Measurements from ENCODE around the gene EME2. TPM values are rescaled to one million over a fixed set of nuclear protein-coding genes. Genes with fewer than 3 reads are reported as not detected.
A peak's percentile ranks its signal among the peaks of the same experiment; 100 is the strongest.
"Not testable (repeated sequence)": the region's sequence is repeated elsewhere in the genome, so short reads cannot be mapped to it uniquely, and the experiment has no call there.

The EME2 gene
- total RNA-seq, 1 donor from 2014 or later = 10.6 TPM

- no peak for DNase-seq
Measured at GRCh38 chr16:1791256-1791942, 18.8 kb downstream of the EME2 start.

GRCh38 chr16:1791943-1792812 is 19.6 kb downstream of the EME2 start:
- peak; percentile 21 for DNase-seq

GRCh38 chr16:1792836-1793577 is 20.4 kb downstream of the EME2 start:
- DNase-seq = no peak

GRCh38 chr16:1793578-1794220 is 21.1 kb downstream of the EME2 start, which contains the start of gene IGFALS:
IGFALS (minus strand) TSS chr16:1793705; CDS start chr16:1793652, 53 bp downstream.
- no peak for DNase-seq

- no peak for DNase-seq
Measured at GRCh38 chr16:1794221-1794871, 21.7 kb downstream of the EME2 start.

GRCh38 chr16:1794908-1795666 is 22.5 kb downstream of the EME2 start:
- no peak for DNase-seq

- not testable (repeated sequence) for DNase-seq
Measured at GRCh38 chr16:1799263-1799662, 26.7 kb downstream of the EME2 start.

GRCh38 chr16:1800701-1801100 is 28.1 kb downstream of the EME2 start:
- DNase-seq = no peak

- no peak for DNase-seq
Measured at GRCh38 chr16:1807626-1808025, 35.0 kb downstream of the EME2 start.

GRCh38 chr16:1808691-1809090 is 36.1 kb downstream of the EME2 start:
- DNase-seq = no peak

GRCh38 chr16:1809281-1809801 is 36.7 kb downstream of the EME2 start:
- no peak for DNase-seq

- no peak for DNase-seq
Measured at GRCh38 chr16:1810106-1810505, 37.5 kb downstream of the EME2 start.

GRCh38 chr16:1810536-1810935 is 37.9 kb downstream of the EME2 start:
- no peak for DNase-seq

GRCh38 chr16:1812732-1813163 is 40.1 kb downstream of the EME2 start:
- DNase-seq = peak; percentile 92

- peak; percentile 64 for DNase-seq
Measured at GRCh38 chr16:1815461-1815860, 42.9 kb downstream of the EME2 start.

GRCh38 chr16:1816396-1817275 is 44.0 kb downstream of the EME2 start:
- no peak for DNase-seq

- DNase-seq = no peak
Measured at GRCh38 chr16:1817276-1817589, 44.6 kb downstream of the EME2 start.

GRCh38 chr16:1817716-1818115 is 45.1 kb downstream of the EME2 start:
- no peak for DNase-seq

- no peak for DNase-seq
Measured at GRCh38 chr16:1818204-1818872, 45.7 kb downstream of the EME2 start.

Measured in tongue (tissue), 2 donors.